Activated CD4-positive, alpha-beta T cell treated with anti-CD3 and anti-CD28 coated beads, Interleukin-2, amount 50 U/mL, for 4 hours (primary cell): ENCODE measurements around the gene GRID1.
"Not testable (repeated sequence)": the region's sequence is repeated elsewhere in the genome, so short reads cannot be mapped to it uniquely, and the experiment has no call there.

Source experiments
- DNase-seq, 2 experiments: peaks; one replicate each; pipeline ENCODE4 v3.0.0-alpha.2; 2020

The GRID1 gene

GRCh38 chr10:86186633-86187032, 180.0 kb downstream of the GRID1 start:
- no peak for DNase-seq

GRCh38 chr10:86182595-86182994, 184.0 kb downstream of the GRID1 start:
- DNase-seq = no peak

- DNase-seq = no peak
These were observed 184.4 kb downstream of the GRID1 start for GRCh38 chr10:86182150-86182549.

GRCh38 chr10:86180861-86181260, 185.7 kb downstream of the GRID1 start:
- no peak for DNase-seq

- DNase-seq = no peak
These were observed 186.6 kb downstream of the GRID1 start for GRCh38 chr10:86179961-86180360.

GRCh38 chr10:86179153-86179524, 187.5 kb downstream of the GRID1 start:
- no peak for DNase-seq

- DNase-seq = no peak
These were observed 188.0 kb downstream of the GRID1 start for GRCh38 chr10:86178401-86179152.

- DNase-seq = no peak
These were observed 188.9 kb downstream of the GRID1 start for GRCh38 chr10:86177537-86178155.

GRCh38 chr10:86176850-86177536, 189.6 kb downstream of the GRID1 start:
- DNase-seq = no peak

GRCh38 chr10:86175476-86175875, 191.1 kb downstream of the GRID1 start:
- not testable (repeated sequence) for DNase-seq

GRCh38 chr10:86172301-86172700, 194.3 kb downstream of the GRID1 start:
- DNase-seq = no peak

GRCh38 chr10:86170255-86171108, 196.1 kb downstream of the GRID1 start:
- no peak for DNase-seq

- no peak for DNase-seq
These were observed 196.9 kb downstream of the GRID1 start for GRCh38 chr10:86169506-86170254.

- no peak for DNase-seq
These were observed 197.5 kb downstream of the GRID1 start for GRCh38 chr10:86169066-86169465.

GRCh38 chr10:86168256-86168655, 198.3 kb downstream of the GRID1 start:
- DNase-seq = no peak

- DNase-seq = no peak
These were observed 198.8 kb downstream of the GRID1 start for GRCh38 chr10:86167762-86168128.

GRCh38 chr10:86167121-86167761, 199.4 kb downstream of the GRID1 start:
- no peak for DNase-seq

GRCh38 chr10:86165666-86166065, 200.9 kb downstream of the GRID1 start:
- no peak for DNase-seq

GRCh38 chr10:86164960-86165630, 201.5 kb downstream of the GRID1 start:
- no peak for DNase-seq

GRCh38 chr10:86164174-86164774, 202.3 kb downstream of the GRID1 start:
- no peak for DNase-seq
